PC-3 (cell line): Measurements from ENCODE around the gene IQCN. TPM values are rescaled to one million over a fixed set of nuclear protein-coding genes. Genes with fewer than 3 reads are reported as not detected.

ENCODE experiments used
- ATAC-seq: fragments of 200-7000 bp; cut with Tn5 transposase; 2 replicates; pipeline ENCODE4 v1.9.1; 2020; ENCODE audit warnings: mild to moderate bottlenecking, moderate library complexity
- BruUV-seq: library from RNA; stranded (reverse); fragments of 400-500 nt; replicated peaks from 2 replicates; lab custom pipeline; 2021; lab: Mats Ljungman, UMichigan
- CTCF ChIA-PET: fragments of 300-600 bp; sonication (Branson Sonifier 250); formaldehyde crosslinking; loops from one replicate; lab custom pipeline; 2022; ENCODE audit warnings: antibody characterized with exemption; lab: Charles Lee
- POLR2A ChIA-PET: fragments of 300-600 bp; sonication (Branson Sonifier 250); formaldehyde crosslinking; loops from one replicate; lab custom pipeline; 2022; ENCODE audit warnings: antibody characterized with exemption; ENCODE audit not compliant: unreplicated experiment; lab: Charles Lee
- DNase-seq: peaks from one replicate; pipeline ENCODE4 v3.0.0-alpha.2; 2015
- H2AFZ ChIP-seq: fragments of 300-600 bp; sonication (generic); 2 replicates; pipeline ENCODE4 v1.6.0; 2016; ENCODE audit warnings: antibody characterized with exemption, low read length
- H3F3A ChIP-seq: fragments of 300-600 bp; sonication (generic); one replicate; pipeline ENCODE4 v1.6.0; 2017; ENCODE audit warnings: antibody characterized with exemption, low read length, control low read depth, mild to moderate bottlenecking; ENCODE audit not compliant: unreplicated experiment
- H3K27ac ChIP-seq: fragments of 300-600 bp; sonication (generic); 2 replicates; pipeline ENCODE4 v1.5.1; 2016; ENCODE audit warnings: mild to moderate bottlenecking, low read length
- H3K27me3 ChIP-seq: fragments of 300-600 bp; sonication (generic); 2 replicates; pipeline ENCODE4 v1.6.1; 2016; ENCODE audit warnings: low read length, mixed read lengths
- H3K36me3 ChIP-seq: fragments of 300-600 bp; sonication (generic); 2 replicates; pipeline ENCODE4 v1.6.1; 2016; ENCODE audit warnings: low read depth, mixed run types, low read length, mixed read lengths
- H3K4me1 ChIP-seq: fragments of 300-600 bp; sonication (generic); 2 replicates; pipeline ENCODE4 v1.5.1; 2016; ENCODE audit warnings: low read length; ENCODE audit not compliant: insufficient read depth
- H3K4me2 ChIP-seq: fragments of 300-600 bp; sonication (generic); 2 replicates; pipeline ENCODE4 v1.6.0; 2016; ENCODE audit warnings: low read length
- H3K4me3 ChIP-seq: fragments of 300-600 bp; sonication (generic); 2 replicates; pipeline ENCODE4 v1.5.1; 2016; ENCODE audit warnings: mild to moderate bottlenecking, low read length, mixed read lengths
- H3K79me2 ChIP-seq: fragments of 300-600 bp; sonication (generic); 2 replicates; pipeline ENCODE4 v1.6.1; 2017; ENCODE audit warnings: low read length, mixed read lengths
- H3K9ac ChIP-seq: fragments of 300-600 bp; sonication (generic); 2 replicates; pipeline ENCODE4 v1.6.0; 2016; ENCODE audit warnings: mild to moderate bottlenecking, low read length
- H3K9me2 ChIP-seq: fragments of 300-600 bp; sonication (generic); replicated peaks from 2 replicates; pipeline ENCODE4 v1.6.1; 2016; ENCODE audit warnings: mixed run types, low read length, mixed read lengths
- H3K9me3 ChIP-seq: fragments of 300-600 bp; sonication (generic); 2 replicates; pipeline ENCODE4 v1.6.1; 2016; ENCODE audit warnings: low read length, mixed read lengths
- H4K20me1 ChIP-seq: fragments of 300-600 bp; sonication (generic); 2 replicates; pipeline ENCODE4 v1.6.1; 2016; ENCODE audit warnings: low read length, mixed read lengths
- CTCF ChIP-seq: fragments of 300-600 bp; sonication (generic); conservative IDR thresholded peaks from 2 replicates; pipeline ENCODE4 v1.5.1; 2017; ENCODE audit warnings: antibody characterized with exemption, low read depth, mild to moderate bottlenecking, low read length
- EZH2 ChIP-seq: fragments of 300-600 bp; sonication (generic); IDR thresholded peaks from one replicate; pipeline ENCODE4 v1.6.1; 2017; ENCODE audit warnings: antibody characterized with exemption, mild to moderate bottlenecking, low read length; ENCODE audit not compliant: unreplicated experiment
- EZH2phosphoT487 ChIP-seq: fragments of 300-600 bp; sonication (generic); IDR thresholded peaks from 2 replicates; pipeline ENCODE4 v1.6.1; 2018; ENCODE audit warnings: mild to moderate bottlenecking, antibody characterized with exemption, low read length, borderline replicate concordance
- intact Hi-C: fragments of 100-400 bp; cut with micrococcal nuclease; formaldehyde crosslinking; loops from 2 replicates; pipeline ENCODE4 v1.9.0; 2023
- total RNA-seq: library from RNA; depleted of rRNA; stranded (reverse); fragments of >200 nt; gene quantifications from 2 replicates; pipeline ENCODE4 v1.2.3, GENCODE V29; 2014

IQCN gene
- total RNA-seq, 1 experiment from 2014 or later: 0.33 TPM

- BruUV-seq: no TSS peak
- H3K79me2 ChIP-seq: no peaks in the 10 kb centered on the region
- no peaks in the 10 kb centered on the region for H3K9me2 ChIP-seq
- H3K27me3 ChIP-seq: peaks cover 9% of the 10 kb centered on the region
- no peaks in the 10 kb centered on the region for H3K36me3 ChIP-seq
- CTCF ChIA-PET: no interaction called here
- no peaks in the 10 kb centered on the region for H3K9me3 ChIP-seq
- POLR2A ChIA-PET: no interaction called here
- no peak overlapping the region for H2AFZ ChIP-seq
- no peak overlapping the region for H3K9ac ChIP-seq
- no peaks in the 10 kb centered on the region for H3F3A ChIP-seq
- intact Hi-C loops: no loop called here
- no peaks in the 10 kb centered on the region for H4K20me1 ChIP-seq
- H3K4me3 ChIP-seq: no peak overlapping the region
- peaks cover 4% of the 10 kb centered on the region; the same call in 1 of the 2 replicates for H3K4me1 ChIP-seq
- no peak overlapping the region for H3K4me2 ChIP-seq
- TF ChIP-seq EZH2 (no peak), EZH2phosphoT487 (no peak), CTCF (no peak)
- DNase-seq (no peak), ATAC-seq (no peak)
- no peak overlapping the region for H3K27ac ChIP-seq
Observed at GRCh38 chr19:18229915-18230314, 44.3 kb downstream of the IQCN start.

DNA sequence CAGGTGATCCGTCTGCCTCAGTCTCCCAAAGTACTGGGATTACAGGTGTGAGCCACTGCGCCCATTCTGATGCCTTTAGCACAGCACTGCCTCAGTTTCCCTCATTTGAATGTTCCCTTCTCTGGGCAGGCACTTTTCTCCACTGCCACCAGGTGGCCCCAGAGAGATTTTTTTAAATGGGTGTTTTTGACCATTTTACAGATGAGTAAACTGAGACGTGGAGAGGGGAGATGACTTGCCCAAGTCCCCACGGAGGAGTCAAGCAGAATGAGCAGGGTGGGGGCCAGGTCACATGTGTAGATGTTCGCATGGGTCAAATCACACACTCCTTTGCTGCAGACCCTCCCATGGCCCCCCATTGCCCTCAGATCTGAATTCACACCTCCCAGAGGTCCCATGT lies 44.8 kb downstream of the IQCN start:
- no TSS peak for BruUV-seq
- POLR2A ChIA-PET: no interaction called here
- Histone ChIP-seq H2AFZ (no peak overlapping the region), H3K27me3 (peaks cover 9% of the 10 kb centered on the region), H3K9me3 (no peaks in the 10 kb centered on the region), H3K4me3 (no peak overlapping the region), H3K9ac (no peak overlapping the region), H3F3A (no peaks in the 10 kb centered on the region), H3K36me3 (no peaks in the 10 kb centered on the region), H3K9me2 (no peaks in the 10 kb centered on the region), H3K79me2 (no peaks in the 10 kb centered on the region), H3K4me1 (peaks cover 8% of the 10 kb centered on the region; the same call in 1 of the 2 replicates), H3K4me2 (no peak overlapping the region), H4K20me1 (no peaks in the 10 kb centered on the region), H3K27ac (no peak overlapping the region)
- intact Hi-C loops: no loop called here
- CTCF ChIA-PET: no interaction called here
- ATAC-seq: no peak
- no peak for DNase-seq
- peak; percentile 54 for TF ChIP-seq CTCF
- TF ChIP-seq EZH2: no peak

DNA sequence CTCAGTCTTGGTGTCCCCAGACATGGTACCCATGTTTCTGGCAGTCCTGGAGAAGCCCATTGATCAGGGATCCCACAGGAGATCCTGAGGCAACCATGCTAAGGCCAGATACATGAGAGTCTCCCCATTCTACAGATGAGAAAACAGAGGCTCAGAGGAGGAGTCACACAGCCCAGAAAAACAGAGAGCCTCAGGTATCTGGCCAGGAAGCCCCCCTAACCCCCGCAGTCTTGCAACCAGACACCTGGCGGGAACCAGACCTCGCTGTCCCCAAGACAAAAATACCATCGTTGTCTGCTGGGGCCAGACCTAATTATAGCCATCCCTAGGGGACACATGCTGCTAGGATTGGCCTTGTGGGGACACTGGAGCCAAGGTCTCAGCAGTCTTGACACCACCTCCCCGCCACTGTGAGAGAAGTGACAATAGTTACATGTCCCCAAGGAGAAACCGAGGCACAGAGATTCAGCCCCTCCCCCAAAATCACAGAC lies 46.4 kb downstream of the IQCN start:
- H4K20me1 ChIP-seq: no peaks in the 10 kb centered on the region
- ATAC-seq: no peak
- ChIA-PET CTCF (no interaction called here), POLR2A (no interaction called here)
- no peak for TF ChIP-seq EZH2phosphoT487
- no peak for DNase-seq
- no peaks in the 10 kb centered on the region for H3F3A ChIP-seq
- no peak overlapping the region for H3K27ac ChIP-seq
- H3K9me3 ChIP-seq: no peaks in the 10 kb centered on the region
- no peak overlapping the region for H3K9ac ChIP-seq
- BruUV-seq: no TSS peak
- no peak overlapping the region for H2AFZ ChIP-seq
- H3K9me2 ChIP-seq: no peaks in the 10 kb centered on the region
- peaks cover 9% of the 10 kb centered on the region for H3K27me3 ChIP-seq
- H3K4me1 ChIP-seq: peaks cover 8% of the 10 kb centered on the region; the same call in 1 of the 2 replicates
- no peaks in the 10 kb centered on the region for H3K36me3 ChIP-seq
- no peak overlapping the region for H3K4me2 ChIP-seq
- H3K79me2 ChIP-seq: no peaks in the 10 kb centered on the region
- no peak overlapping the region for H3K4me3 ChIP-seq
- intact Hi-C loops: no loop called here
